OCI-LY3 (cell line): ENCODE measurements around the gene WRNIP1.

Experiments used
- H2AFZ ChIP-seq: fragments of 200-600, 300-600 bp; shearing (Covaris generic); 2 replicates; pipeline ENCODE4 v1.6.0; 2014; ENCODE audit warnings: antibody characterized with exemption, low read depth, low read length
- H3K27ac ChIP-seq: fragments of 200-600, 300-600 bp; sonication (generic); 2 replicates; pipeline ENCODE4 v1.5.1; 2014; ENCODE audit warnings: mild to moderate bottlenecking, low read length, moderate library complexity, mixed read lengths
- H3K27me3 ChIP-seq: fragments of 200-600, 300-600 bp; sonication (generic); 2 replicates; pipeline ENCODE4 v1.6.1; 2014; ENCODE audit warnings: low read depth, low read length, mixed read lengths
- H3K36me3 ChIP-seq: fragments of 200-600, 300-600 bp; sonication (generic); replicated peaks from 2 replicates; pipeline ENCODE3; 2014; ENCODE audit warnings: low read depth, low read length, mixed read lengths
- H3K4me1 ChIP-seq: fragments of 300-600, 200-600 bp; sonication (generic); 2 replicates; pipeline ENCODE4 v1.6.1; 2014; ENCODE audit warnings: low read length, mixed read lengths
- H3K4me2 ChIP-seq: fragments of 200-600, 300-600 bp; sonication (generic); 2 replicates; pipeline ENCODE4 v1.6.1; 2014; ENCODE audit warnings: low read length, mixed read lengths
- H3K4me3 ChIP-seq: fragments of 300-600, 200-600 bp; sonication (generic); 2 replicates; pipeline ENCODE4 v1.5.1; 2014; ENCODE audit warnings: antibody characterized with exemption, mild to moderate bottlenecking, low read length, moderate library complexity
- H3K79me2 ChIP-seq: fragments of 300-600, 200-600 bp; shearing (Covaris generic); 2 replicates; pipeline ENCODE4 v1.6.1; 2014; ENCODE audit warnings: mild to moderate bottlenecking, low read length, mixed read lengths
- H3K9ac ChIP-seq: fragments of 300-600, 200-600 bp; shearing (Covaris generic); 2 replicates; pipeline ENCODE4 v1.6.0; 2014; ENCODE audit warnings: mild to moderate bottlenecking, low read length, moderate library complexity
- H3K9me3 ChIP-seq: fragments of 200-600, 300-600 bp; shearing (Covaris generic); 2 replicates; pipeline ENCODE4 v1.6.1; 2014; ENCODE audit warnings: low read length, mixed read lengths; ENCODE audit not compliant: insufficient read depth
- H4K20me1 ChIP-seq: fragments of 200-600, 300-600 bp; sonication (generic); 2 replicates; pipeline ENCODE4 v1.6.1; 2016; ENCODE audit warnings: low read length, mixed read lengths; ENCODE audit not compliant: insufficient read depth
- EZH2phosphoT487 ChIP-seq: fragments of 200-600 bp; shearing (Covaris generic); IDR thresholded peaks from 2 replicates; pipeline ENCODE4 v1.6.1; 2018; ENCODE audit warnings: antibody characterized with exemption, mixed run types, low read depth
- TF ChIP-seq, protein P1 (sequence below): fragments of 200-600, 300-600 bp; sonication (generic); IDR thresholded peaks from 2 replicates; pipeline ENCODE4 v1.5.1; 2014; ENCODE audit warnings: antibody characterized with exemption, low read length, low read depth

WRNIP1 gene

DNA sequence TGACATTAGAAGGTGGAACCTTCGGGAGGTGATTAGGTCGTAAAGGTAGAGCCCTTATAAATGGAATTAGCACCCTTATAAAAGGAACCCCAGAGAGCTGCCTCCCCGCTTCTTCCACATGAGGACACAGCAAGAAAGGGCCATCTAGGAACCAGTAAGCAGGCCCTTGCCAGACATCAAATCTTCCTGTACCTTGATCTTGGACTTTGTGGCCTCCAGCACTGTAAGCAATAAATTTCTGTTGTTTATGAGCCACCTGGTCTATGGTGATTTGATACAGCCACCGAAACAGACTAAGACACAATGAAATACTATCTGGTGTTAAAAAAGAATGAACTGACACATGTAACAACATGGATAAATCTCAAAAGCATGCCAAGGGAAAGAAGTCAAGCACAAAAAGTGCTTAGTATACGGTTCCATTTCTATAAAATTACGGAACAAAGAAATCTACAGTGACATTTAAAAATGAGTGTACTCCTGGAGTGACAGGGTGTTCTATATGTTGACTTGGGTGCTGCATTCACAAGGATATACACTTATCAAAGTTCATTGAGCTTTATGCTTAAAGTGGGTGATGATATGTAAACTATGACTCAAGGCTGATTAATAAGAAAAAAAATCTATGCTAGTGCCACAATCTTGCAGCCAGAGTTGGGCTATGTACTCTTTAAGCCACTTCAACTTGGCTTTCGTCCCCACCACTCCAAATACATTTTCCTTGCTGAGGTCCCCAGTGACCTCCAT is 58.1 kb downstream of the WRNIP1 start:
- Histone ChIP-seq H3K36me3 (no peaks in the 10 kb centered on the region), H3K9me3 (no peaks in the 10 kb centered on the region), H3K4me3 (no peak overlapping the region), H3K4me2 (no peak overlapping the region), H4K20me1 (no peaks in the 10 kb centered on the region), H3K27ac (no peak overlapping the region), H3K27me3 (no peaks in the 10 kb centered on the region), H2AFZ (no peak overlapping the region), H3K4me1 (no peaks in the 10 kb centered on the region), H3K9ac (no peak overlapping the region), H3K79me2 (no peaks in the 10 kb centered on the region)
- TF ChIP-seq, protein P1, sequence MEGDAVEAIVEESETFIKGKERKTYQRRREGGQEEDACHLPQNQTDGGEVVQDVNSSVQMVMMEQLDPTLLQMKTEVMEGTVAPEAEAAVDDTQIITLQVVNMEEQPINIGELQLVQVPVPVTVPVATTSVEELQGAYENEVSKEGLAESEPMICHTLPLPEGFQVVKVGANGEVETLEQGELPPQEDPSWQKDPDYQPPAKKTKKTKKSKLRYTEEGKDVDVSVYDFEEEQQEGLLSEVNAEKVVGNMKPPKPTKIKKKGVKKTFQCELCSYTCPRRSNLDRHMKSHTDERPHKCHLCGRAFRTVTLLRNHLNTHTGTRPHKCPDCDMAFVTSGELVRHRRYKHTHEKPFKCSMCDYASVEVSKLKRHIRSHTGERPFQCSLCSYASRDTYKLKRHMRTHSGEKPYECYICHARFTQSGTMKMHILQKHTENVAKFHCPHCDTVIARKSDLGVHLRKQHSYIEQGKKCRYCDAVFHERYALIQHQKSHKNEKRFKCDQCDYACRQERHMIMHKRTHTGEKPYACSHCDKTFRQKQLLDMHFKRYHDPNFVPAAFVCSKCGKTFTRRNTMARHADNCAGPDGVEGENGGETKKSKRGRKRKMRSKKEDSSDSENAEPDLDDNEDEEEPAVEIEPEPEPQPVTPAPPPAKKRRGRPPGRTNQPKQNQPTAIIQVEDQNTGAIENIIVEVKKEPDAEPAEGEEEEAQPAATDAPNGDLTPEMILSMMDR = no peak
- no peak for TF ChIP-seq EZH2phosphoT487

DNA sequence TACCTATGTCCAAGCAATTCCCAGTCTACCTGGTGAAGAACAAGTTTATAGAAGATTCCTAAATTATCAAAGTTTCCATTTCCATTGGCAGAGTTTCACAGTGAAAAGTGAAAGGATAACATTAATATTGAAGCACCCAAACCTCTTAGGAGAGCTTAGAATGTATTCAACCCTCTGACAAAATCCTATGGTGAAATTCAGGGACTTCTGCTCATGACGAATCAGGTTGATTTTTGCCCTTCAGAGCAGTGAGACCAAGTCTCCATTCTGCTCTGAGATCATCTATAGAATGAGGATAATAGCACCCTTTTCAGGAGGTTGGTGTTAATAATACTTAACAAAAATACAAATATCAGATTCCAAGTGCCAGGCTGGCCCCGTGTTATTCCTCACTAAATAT is 60.9 kb downstream of the WRNIP1 start:
- no peak for TF ChIP-seq EZH2phosphoT487
- TF ChIP-seq, protein P1 = no peak
- no peak overlapping the region for H3K4me3 ChIP-seq

DNA sequence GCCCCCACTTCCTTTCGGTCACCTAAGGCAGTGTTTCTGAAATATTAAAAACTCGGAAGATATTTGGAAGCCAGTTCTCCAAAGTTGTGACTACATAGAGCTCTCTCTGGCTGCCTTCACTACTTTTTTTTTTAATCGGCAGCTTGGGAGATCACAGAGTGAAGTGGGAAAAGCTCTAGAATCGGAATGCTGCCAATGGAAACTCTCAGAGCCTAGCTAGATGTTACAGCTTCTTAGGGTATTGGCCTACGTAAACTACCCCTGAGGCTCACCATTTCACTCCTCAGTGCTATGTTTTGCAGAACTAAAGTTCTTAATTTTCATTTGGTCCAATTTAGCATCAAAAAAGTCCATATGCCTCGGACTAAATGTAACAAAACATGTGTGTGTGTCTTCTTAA is 61.9 kb downstream of the WRNIP1 start:
- H2AFZ ChIP-seq = no peak overlapping the region
- no peak overlapping the region for H3K4me2 ChIP-seq
- H4K20me1 ChIP-seq = no peaks in the 10 kb centered on the region
- no peaks in the 10 kb centered on the region for H3K4me1 ChIP-seq
- no peaks in the 10 kb centered on the region for H3K27me3 ChIP-seq
- no peaks in the 10 kb centered on the region for H3K36me3 ChIP-seq
- no peak for TF ChIP-seq EZH2phosphoT487
- TF ChIP-seq, protein P1 = no peak
- no peak overlapping the region for H3K4me3 ChIP-seq
- no peaks in the 10 kb centered on the region for H3K9me3 ChIP-seq
- no peak overlapping the region for H3K9ac ChIP-seq
- no peaks in the 10 kb centered on the region for H3K79me2 ChIP-seq
- H3K27ac ChIP-seq = no peak overlapping the region

More for the DNA sequence above, 60.9 kb downstream of the WRNIP1 start:
- Histone ChIP-seq H3K9ac (no peak overlapping the region), H4K20me1 (no peaks in the 10 kb centered on the region), H3K27ac (no peak overlapping the region), H3K36me3 (no peaks in the 10 kb centered on the region), H3K4me1 (no peaks in the 10 kb centered on the region), H3K27me3 (no peaks in the 10 kb centered on the region), H3K4me2 (no peak overlapping the region), H3K9me3 (no peaks in the 10 kb centered on the region), H2AFZ (no peak overlapping the region), H3K79me2 (no peaks in the 10 kb centered on the region)

DNA sequence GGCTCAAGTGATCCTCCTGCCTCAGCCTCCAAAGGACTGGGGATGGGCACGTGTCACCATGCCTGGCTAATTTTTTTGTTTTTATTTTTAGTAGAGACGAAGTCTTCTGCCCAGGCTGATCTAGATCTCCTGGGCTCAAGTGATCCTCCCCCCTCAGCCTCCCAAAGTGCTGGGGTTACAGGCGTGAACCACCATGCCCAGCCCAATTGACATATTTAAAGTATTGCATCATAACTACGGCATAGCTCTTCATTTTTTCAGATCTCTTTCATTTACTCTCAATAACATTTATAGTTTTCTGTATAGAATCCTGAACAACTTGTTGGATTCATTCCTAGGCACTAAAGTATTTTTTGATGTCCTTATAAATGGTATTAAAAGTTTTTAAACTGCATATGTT is 63.4 kb downstream of the WRNIP1 start:
- Histone ChIP-seq H3K36me3 (no peaks in the 10 kb centered on the region), H3K4me3 (no peak overlapping the region), H3K27ac (no peak overlapping the region), H2AFZ (no peak overlapping the region), H3K4me1 (peaks cover 2% of the 10 kb centered on the region), H3K4me2 (no peak overlapping the region), H3K79me2 (no peaks in the 10 kb centered on the region), H3K9me3 (no peaks in the 10 kb centered on the region), H4K20me1 (no peaks in the 10 kb centered on the region), H3K9ac (no peak overlapping the region), H3K27me3 (no peaks in the 10 kb centered on the region)
- TF ChIP-seq, protein P1 = no peak
- TF ChIP-seq EZH2phosphoT487 = no peak
